HEK293 (cell line): Measurements from ENCODE around the gene CDKN2A.

Experiments used
- FEZF1 ChIP-seq: fragments of 450-650 bp; formaldehyde crosslinking; IDR thresholded peaks from 2 replicates; pipeline ENCODE4 v1.5.1; 2016; ENCODE audit warnings: missing biosample characterization, missing genetic modification characterization
- GLIS1 ChIP-seq: fragments of 450-650 bp; formaldehyde crosslinking; IDR thresholded peaks from 2 replicates; pipeline ENCODE4 v1.5.1; 2016; ENCODE audit warnings: missing biosample characterization, missing genetic modification characterization
- KLF8 ChIP-seq: fragments of 450-650 bp; formaldehyde crosslinking; IDR thresholded peaks from 2 replicates; pipeline ENCODE4 v1.5.1; 2016; ENCODE audit warnings: missing biosample characterization, missing genetic modification characterization
- KLF9 ChIP-seq: fragments of 450-650 bp; formaldehyde crosslinking; IDR thresholded peaks from 2 replicates; pipeline ENCODE4 v1.5.1; 2016; ENCODE audit warnings: missing biosample characterization, missing genetic modification characterization, low read depth
- PBX3 ChIP-seq: sonication (generic); formaldehyde crosslinking; IDR thresholded peaks from 2 replicates; pipeline ENCODE4 v1.8.1; 2022; ENCODE audit warnings: mild to moderate bottlenecking, moderate library complexity, missing genetic modification reagents
- PRDM4 ChIP-seq: fragments of 450-650 bp; formaldehyde crosslinking; IDR thresholded peaks from 2 replicates; pipeline ENCODE4 v1.5.1; 2017; ENCODE audit warnings: missing biosample characterization, missing genetic modification characterization
- SP2 ChIP-seq: fragments of 450-650 bp; formaldehyde crosslinking; IDR thresholded peaks from 2 replicates; pipeline ENCODE4 v1.5.1; 2016; ENCODE audit warnings: missing biosample characterization, missing genetic modification characterization
- ZBTB17 ChIP-seq: fragments of 450-650 bp; formaldehyde crosslinking; IDR thresholded peaks from 2 replicates; pipeline ENCODE4 v1.5.1; 2016; ENCODE audit warnings: missing biosample characterization, missing genetic modification characterization
- ZFHX2 ChIP-seq: fragments of 450-650 bp; formaldehyde crosslinking; conservative IDR thresholded peaks from 2 replicates; pipeline ENCODE4 v1.5.1; 2016; ENCODE audit warnings: missing biosample characterization, missing genetic modification characterization
- ZNF311 ChIP-seq: fragments of 450-650 bp; formaldehyde crosslinking; IDR thresholded peaks from 2 replicates; pipeline ENCODE4 v1.5.1; 2017; ENCODE audit warnings: missing biosample characterization, missing genetic modification characterization, borderline replicate concordance
- ZNF416 ChIP-seq: fragments of 450-650 bp; formaldehyde crosslinking; IDR thresholded peaks from 2 replicates; pipeline ENCODE4 v1.5.1; 2016; ENCODE audit warnings: missing biosample characterization, missing genetic modification characterization
- ZNF423 ChIP-seq: fragments of 450-650 bp; formaldehyde crosslinking; IDR thresholded peaks from 2 replicates; pipeline ENCODE4 v1.5.1; 2016; ENCODE audit warnings: missing biosample characterization, missing genetic modification characterization
- ZNF513 ChIP-seq: fragments of 450-650 bp; IDR thresholded peaks from 2 replicates; pipeline ENCODE4 v1.5.1; 2018; ENCODE audit warnings: missing biosample characterization, missing genetic modification characterization
- ZNF600 ChIP-seq: fragments of 450-650 bp; formaldehyde crosslinking; IDR thresholded peaks from 2 replicates; pipeline ENCODE4 v1.5.1; 2016; ENCODE audit warnings: missing biosample characterization, missing genetic modification characterization
- ZNF645 ChIP-seq: fragments of 450-650 bp; formaldehyde crosslinking; IDR thresholded peaks from 2 replicates; pipeline ENCODE4; 2016; ENCODE audit warnings: missing biosample characterization, missing genetic modification characterization
- ZNF830 ChIP-seq: fragments of 450-650 bp; IDR thresholded peaks from 2 replicates; pipeline ENCODE4 v1.5.0; 2018; ENCODE audit warnings: missing biosample characterization, missing genetic modification characterization, low read depth, mild to moderate bottlenecking, moderate library complexity
- ZSCAN4 ChIP-seq: fragments of 450-650 bp; formaldehyde crosslinking; IDR thresholded peaks from 2 replicates; pipeline ENCODE4 v1.5.1; 2017; ENCODE audit warnings: missing biosample characterization, missing genetic modification characterization
- ZXDB ChIP-seq: fragments of 450-650 bp; formaldehyde crosslinking; IDR thresholded peaks from 2 replicates; pipeline ENCODE4 v1.5.1; 2016; ENCODE audit warnings: missing biosample characterization, missing genetic modification characterization
- TF ChIP-seq, protein P1 (sequence below): fragments of 450-650 bp; formaldehyde crosslinking; IDR thresholded peaks from 2 replicates; pipeline ENCODE4 v1.5.1; 2016; ENCODE audit warnings: missing biosample characterization, missing genetic modification characterization
- TF ChIP-seq, protein P2 (sequence below): fragments of 450-650 bp; formaldehyde crosslinking; IDR thresholded peaks from 2 replicates; pipeline ENCODE4 v1.5.1; 2016; ENCODE audit warnings: missing biosample characterization, missing genetic modification characterization
- TF ChIP-seq, protein P3 (sequence below): fragments of 450-650 bp; formaldehyde crosslinking; IDR thresholded peaks from 2 replicates; pipeline ENCODE4 v1.5.1; 2017; ENCODE audit warnings: missing biosample characterization, mild to moderate bottlenecking, missing genetic modification characterization, moderate library complexity

The CDKN2A gene

DNA sequence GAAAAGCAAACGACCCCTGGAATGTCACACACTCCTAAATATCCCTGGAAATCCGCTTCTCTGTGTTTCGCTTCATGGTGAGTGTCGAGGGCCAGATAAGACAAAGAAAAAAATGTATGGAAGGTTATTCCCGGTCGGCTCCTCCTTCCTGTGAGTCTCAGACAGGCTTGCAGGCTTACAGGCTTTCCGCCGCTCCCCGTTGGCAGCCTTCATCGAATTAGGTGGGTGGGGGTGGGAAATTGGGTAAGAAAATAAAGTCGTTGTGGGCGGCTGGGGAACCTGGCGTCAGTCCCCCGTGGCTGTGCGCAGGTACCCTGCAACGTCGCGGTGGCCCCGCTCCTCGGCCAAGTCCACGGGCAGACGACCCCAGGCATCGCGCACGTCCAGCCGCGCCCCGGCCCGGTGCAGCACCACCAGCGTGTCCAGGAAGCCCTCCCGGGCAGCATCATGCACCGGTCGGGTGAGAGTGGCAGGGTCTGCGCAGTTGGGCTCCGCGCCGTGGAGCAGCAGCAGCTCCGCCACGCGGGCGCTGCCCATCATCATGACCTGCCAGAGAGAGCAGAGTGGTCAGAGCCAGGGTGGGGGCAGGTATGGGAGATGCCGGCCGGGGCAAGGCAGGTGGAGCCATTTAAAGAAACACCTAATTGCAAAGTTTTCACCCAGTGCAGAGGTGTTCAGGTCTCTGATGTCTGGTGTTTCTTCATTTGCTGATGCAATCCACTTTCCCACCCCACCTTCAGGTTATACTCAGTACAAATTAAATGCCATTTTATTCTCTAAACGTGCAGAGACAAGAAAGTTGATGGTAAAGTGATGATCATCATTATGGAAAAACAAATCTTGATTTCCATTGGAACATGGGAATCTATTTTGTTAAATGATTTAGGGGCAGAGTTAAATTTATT, 11.8 kb upstream of the CDKN2A start (continued):
- TF ChIP-seq, protein P1, sequence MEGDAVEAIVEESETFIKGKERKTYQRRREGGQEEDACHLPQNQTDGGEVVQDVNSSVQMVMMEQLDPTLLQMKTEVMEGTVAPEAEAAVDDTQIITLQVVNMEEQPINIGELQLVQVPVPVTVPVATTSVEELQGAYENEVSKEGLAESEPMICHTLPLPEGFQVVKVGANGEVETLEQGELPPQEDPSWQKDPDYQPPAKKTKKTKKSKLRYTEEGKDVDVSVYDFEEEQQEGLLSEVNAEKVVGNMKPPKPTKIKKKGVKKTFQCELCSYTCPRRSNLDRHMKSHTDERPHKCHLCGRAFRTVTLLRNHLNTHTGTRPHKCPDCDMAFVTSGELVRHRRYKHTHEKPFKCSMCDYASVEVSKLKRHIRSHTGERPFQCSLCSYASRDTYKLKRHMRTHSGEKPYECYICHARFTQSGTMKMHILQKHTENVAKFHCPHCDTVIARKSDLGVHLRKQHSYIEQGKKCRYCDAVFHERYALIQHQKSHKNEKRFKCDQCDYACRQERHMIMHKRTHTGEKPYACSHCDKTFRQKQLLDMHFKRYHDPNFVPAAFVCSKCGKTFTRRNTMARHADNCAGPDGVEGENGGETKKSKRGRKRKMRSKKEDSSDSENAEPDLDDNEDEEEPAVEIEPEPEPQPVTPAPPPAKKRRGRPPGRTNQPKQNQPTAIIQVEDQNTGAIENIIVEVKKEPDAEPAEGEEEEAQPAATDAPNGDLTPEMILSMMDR = peak; percentile 56
- TF ChIP-seq SP2 (tag by site-specific recombination) (peak; percentile 16; the same call in 1 of the 2 replicates), ZNF600 (tag by site-specific recombination) (peak; percentile 87), ZXDB (tag by site-specific recombination) (peak; percentile 52; the same call in 1 of the 2 replicates), PRDM4 (tag by site-specific recombination) (0 out of 2 replicates have a peak, but pooled peaks have one; percentile 11), ZFHX2 (peak; percentile 75), ZNF830 (tag by site-specific recombination) (no peak), FEZF1 (tag by site-specific recombination) (0 out of 2 replicates have a peak, but pooled peaks have one; percentile 24), ZNF311 (tag by site-specific recombination) (no peak), PBX3 (CRISPR knock-in tag) (no peak), KLF8 (tag by site-specific recombination) (peak; percentile 51; the same call in 1 of the 2 replicates), KLF9 (peak; percentile 21; the same call in 1 of the 2 replicates), ZNF645 (no peak), ZBTB17 (tag by site-specific recombination) (peak; percentile 74), ZNF423 (tag by site-specific recombination) (peak; percentile 50; the same call in 1 of the 2 replicates), ZNF416 (tag by site-specific recombination) (no peak), ZSCAN4 (tag by site-specific recombination) (no peak), GLIS1 (tag by site-specific recombination) (peak; percentile 85), ZNF513 (tag by site-specific recombination) (no peak)
- TF ChIP-seq, protein P2, sequence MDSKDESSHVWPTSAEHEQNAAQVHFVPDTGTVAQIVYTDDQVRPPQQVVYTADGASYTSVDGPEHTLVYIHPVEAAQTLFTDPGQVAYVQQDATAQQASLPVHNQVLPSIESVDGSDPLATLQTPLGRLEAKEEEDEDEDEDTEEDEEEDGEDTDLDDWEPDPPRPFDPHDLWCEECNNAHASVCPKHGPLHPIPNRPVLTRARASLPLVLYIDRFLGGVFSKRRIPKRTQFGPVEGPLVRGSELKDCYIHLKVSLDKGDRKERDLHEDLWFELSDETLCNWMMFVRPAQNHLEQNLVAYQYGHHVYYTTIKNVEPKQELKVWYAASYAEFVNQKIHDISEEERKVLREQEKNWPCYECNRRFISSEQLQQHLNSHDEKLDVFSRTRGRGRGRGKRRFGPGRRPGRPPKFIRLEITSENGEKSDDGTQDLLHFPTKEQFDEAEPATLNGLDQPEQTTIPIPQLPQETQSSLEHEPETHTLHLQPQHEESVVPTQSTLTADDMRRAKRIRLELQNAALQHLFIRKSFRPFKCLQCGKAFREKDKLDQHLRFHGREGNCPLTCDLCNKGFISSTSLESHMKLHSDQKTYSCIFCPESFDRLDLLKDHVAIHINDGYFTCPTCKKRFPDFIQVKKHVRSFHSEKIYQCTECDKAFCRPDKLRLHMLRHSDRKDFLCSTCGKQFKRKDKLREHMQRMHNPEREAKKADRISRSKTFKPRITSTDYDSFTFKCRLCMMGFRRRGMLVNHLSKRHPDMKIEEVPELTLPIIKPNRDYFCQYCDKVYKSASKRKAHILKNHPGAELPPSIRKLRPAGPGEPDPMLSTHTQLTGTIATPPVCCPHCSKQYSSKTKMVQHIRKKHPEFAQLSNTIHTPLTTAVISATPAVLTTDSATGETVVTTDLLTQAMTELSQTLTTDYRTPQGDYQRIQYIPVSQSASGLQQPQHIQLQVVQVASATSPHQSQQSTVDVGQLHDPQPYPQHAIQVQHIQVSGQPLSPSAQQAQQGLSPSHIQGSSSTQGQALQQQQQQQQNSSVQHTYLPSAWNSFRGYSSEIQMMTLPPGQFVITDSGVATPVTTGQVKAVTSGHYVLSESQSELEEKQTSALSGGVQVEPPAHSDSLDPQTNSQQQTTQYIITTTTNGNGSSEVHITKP (tag by site-specific recombination) = peak; percentile 85
- TF ChIP-seq, protein P3, sequence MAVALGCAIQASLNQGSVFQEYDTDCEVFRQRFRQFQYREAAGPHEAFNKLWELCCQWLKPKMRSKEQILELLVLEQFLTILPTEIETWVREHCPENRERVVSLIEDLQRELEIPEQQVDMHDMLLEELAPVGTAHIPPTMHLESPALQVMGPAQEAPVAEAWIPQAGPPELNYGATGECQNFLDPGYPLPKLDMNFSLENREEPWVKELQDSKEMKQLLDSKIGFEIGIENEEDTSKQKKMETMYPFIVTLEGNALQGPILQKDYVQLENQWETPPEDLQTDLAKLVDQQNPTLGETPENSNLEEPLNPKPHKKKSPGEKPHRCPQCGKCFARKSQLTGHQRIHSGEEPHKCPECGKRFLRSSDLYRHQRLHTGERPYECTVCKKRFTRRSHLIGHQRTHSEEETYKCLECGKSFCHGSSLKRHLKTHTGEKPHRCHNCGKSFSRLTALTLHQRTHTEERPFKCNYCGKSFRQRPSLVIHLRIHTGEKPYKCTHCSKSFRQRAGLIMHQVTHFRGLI (tag by site-specific recombination) = peak; percentile 86
